ENCODE data around the gene RND3.

- TF ChIP-seq POLR2A (IDR thresholded peaks at IDR 0.05) (no peak), POLR2AphosphoS5 (IDR thresholded peaks at IDR 0.05; ENCODE audit: insufficient read depth in 1 of 2, low read depth in 1 of 2) (no peak)
These were observed 55.2 kb downstream of the RND3 start for GRCh38 chr2:150432312-150432625.

All from vagina (tissue), 2 donors.